Neuron (in vitro differentiated cells): Measurements from ENCODE around the gene RBM7.

Source experiments
- H2AFZ ChIP-seq: one replicate; pipeline ENCODE4 v1.6.1; 2013; ENCODE audit warnings: low read depth, mild to moderate bottlenecking, inconsistent platforms, low read length, moderate library complexity
- H3K27me3 ChIP-seq: one replicate; pipeline ENCODE4 v1.6.1; 2013; ENCODE audit warnings: low read length; ENCODE audit not compliant: insufficient read depth
- H3K36me3 ChIP-seq: one replicate; pipeline ENCODE4 v1.6.1; 2013; ENCODE audit warnings: low read length; ENCODE audit not compliant: insufficient read depth
- H3K4me1 ChIP-seq: one replicate; pipeline ENCODE4 v1.6.1; 2013; ENCODE audit warnings: low read length; ENCODE audit not compliant: insufficient read depth
- H3K4me3 ChIP-seq: 2 replicates; pipeline ENCODE4 v1.5.1; 2013; ENCODE audit warnings: mild to moderate bottlenecking, low read length, moderate library complexity
- H3K9me3 ChIP-seq: one replicate; pipeline ENCODE4 v1.6.1; 2013; ENCODE audit warnings: low read length

Gene RBM7

DNA sequence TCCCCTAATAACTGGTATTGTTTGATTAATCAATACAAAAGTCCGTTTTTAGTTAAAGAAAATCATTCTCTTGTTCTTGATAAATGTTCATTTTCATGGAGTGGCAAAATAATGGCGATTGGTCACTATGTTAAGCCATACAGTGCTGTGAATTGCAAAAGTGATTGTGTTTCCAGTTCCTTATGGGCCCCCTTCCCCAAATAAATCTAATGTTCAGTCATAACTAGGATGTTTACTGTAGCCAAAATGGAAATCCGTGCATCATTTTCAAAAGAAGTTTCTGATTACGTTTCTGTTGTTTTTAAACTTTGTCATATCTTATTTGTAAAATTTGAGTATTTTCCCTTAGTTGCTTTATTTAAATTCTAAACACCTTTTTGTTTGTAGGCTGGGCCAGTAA, 845 bp downstream of the RBM7 start:
- no peaks in the 10 kb centered on the region for H3K27me3 ChIP-seq
- H3K9me3 ChIP-seq = no peaks in the 10 kb centered on the region
- peaks cover 29% of the 10 kb centered on the region for H3K36me3 ChIP-seq
- peak overlapping the region; percentile 88 for H3K4me3 ChIP-seq
- peaks cover 15% of the 10 kb centered on the region for H3K4me1 ChIP-seq
- peak overlapping the region; percentile 30 for H2AFZ ChIP-seq

- Histone ChIP-seq H3K4me1 (peaks cover 2% of the 10 kb centered on the region), H3K9me3 (peaks cover 4% of the 10 kb centered on the region), H3K4me3 (no peak overlapping the region), H3K27me3 (no peaks in the 10 kb centered on the region), H2AFZ (no peak overlapping the region), H3K36me3 (peaks cover 34% of the 10 kb centered on the region)
Observed at GRCh38 chr11:114412946-114413345, 12.5 kb downstream of the RBM7 start.

GRCh38 chr11:114413958-114414357, 13.5 kb downstream of the RBM7 start:
- no peaks in the 10 kb centered on the region for H3K27me3 ChIP-seq
- H2AFZ ChIP-seq = no peak overlapping the region
- H3K4me3 ChIP-seq = no peak overlapping the region
- H3K36me3 ChIP-seq = peaks cover 27% of the 10 kb centered on the region
- peaks cover 2% of the 10 kb centered on the region for H3K4me1 ChIP-seq
- peaks cover 4% of the 10 kb centered on the region for H3K9me3 ChIP-seq

- Histone ChIP-seq H3K27me3 (no peaks in the 10 kb centered on the region), H3K4me1 (peaks cover 2% of the 10 kb centered on the region)
Observed at GRCh38 chr11:114416441-114416961, 16.0 kb downstream of the RBM7 start.

DNA sequence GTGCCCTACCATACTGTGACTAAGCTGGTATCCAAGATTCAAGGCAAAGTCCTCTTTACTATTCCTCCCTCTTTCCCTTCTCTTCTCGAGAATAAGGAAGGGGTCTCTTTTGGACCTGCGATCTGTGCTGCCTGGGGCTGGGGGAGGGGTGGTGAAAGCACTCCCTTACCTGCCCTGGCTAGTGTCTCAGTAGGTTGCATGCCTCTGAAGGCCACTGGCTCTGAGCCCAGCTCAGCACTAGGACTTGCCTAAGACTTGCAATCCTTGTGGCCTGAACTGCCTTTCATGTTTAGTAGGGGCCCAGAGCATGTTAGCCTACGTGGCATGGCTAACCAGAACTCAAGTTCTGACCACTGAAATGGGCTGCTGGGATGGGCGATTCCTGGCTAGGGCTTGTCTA, 25.8 kb downstream of the RBM7 start:
- Histone ChIP-seq H2AFZ (no peak overlapping the region), H3K4me1 (no peaks in the 10 kb centered on the region), H3K27me3 (no peaks in the 10 kb centered on the region), H3K9me3 (no peaks in the 10 kb centered on the region), H3K4me3 (no peak overlapping the region), H3K36me3 (no peaks in the 10 kb centered on the region)

More at GRCh38 chr11:114416441-114416961, 16.0 kb downstream of the RBM7 start:
- Histone ChIP-seq H3K36me3 (peaks cover 10% of the 10 kb centered on the region), H3K4me3 (no peak overlapping the region), H2AFZ (no peak overlapping the region), H3K9me3 (peaks cover 4% of the 10 kb centered on the region)

GRCh38 chr11:114430290-114430689, 29.8 kb downstream of the RBM7 start:
- H3K36me3 ChIP-seq = no peaks in the 10 kb centered on the region
- H3K4me3 ChIP-seq = no peak overlapping the region
- H3K9me3 ChIP-seq = no peaks in the 10 kb centered on the region
- H2AFZ ChIP-seq = no peak overlapping the region
- H3K4me1 ChIP-seq = no peaks in the 10 kb centered on the region
- H3K27me3 ChIP-seq = no peaks in the 10 kb centered on the region

DNA sequence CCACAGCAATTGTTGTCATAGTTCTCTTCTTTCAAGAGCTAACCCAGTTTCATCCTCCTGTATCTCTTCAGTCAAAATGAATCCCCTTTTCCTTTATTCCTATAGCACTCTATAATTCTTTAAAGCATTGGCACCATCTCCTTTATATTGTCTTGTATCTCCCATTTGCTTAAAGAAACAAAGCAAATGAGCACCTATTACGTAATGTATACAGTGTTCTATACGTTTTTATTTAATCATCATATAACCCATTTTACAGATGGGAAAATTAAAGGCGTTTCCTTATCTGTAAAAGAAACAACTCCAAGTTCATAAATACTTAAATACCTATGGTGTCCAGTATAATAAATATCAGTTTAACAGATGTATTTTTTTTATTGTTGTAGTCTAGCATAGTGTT, 32.4 kb downstream of the RBM7 start:
- Histone ChIP-seq H3K9me3 (no peaks in the 10 kb centered on the region), H2AFZ (no peak overlapping the region), H3K27me3 (no peaks in the 10 kb centered on the region), H3K4me3 (no peak overlapping the region), H3K36me3 (no peaks in the 10 kb centered on the region), H3K4me1 (no peaks in the 10 kb centered on the region)

GRCh38 chr11:114433376-114433775, 32.9 kb downstream of the RBM7 start:
- H3K36me3 ChIP-seq = no peaks in the 10 kb centered on the region
- no peaks in the 10 kb centered on the region for H3K9me3 ChIP-seq
- H3K4me1 ChIP-seq = no peaks in the 10 kb centered on the region
- no peak overlapping the region for H2AFZ ChIP-seq
- no peak overlapping the region for H3K4me3 ChIP-seq
- no peaks in the 10 kb centered on the region for H3K27me3 ChIP-seq

- no peak overlapping the region for H3K4me3 ChIP-seq
Observed at GRCh38 chr11:114438303-114438702, 37.8 kb downstream of the RBM7 start.

DNA sequence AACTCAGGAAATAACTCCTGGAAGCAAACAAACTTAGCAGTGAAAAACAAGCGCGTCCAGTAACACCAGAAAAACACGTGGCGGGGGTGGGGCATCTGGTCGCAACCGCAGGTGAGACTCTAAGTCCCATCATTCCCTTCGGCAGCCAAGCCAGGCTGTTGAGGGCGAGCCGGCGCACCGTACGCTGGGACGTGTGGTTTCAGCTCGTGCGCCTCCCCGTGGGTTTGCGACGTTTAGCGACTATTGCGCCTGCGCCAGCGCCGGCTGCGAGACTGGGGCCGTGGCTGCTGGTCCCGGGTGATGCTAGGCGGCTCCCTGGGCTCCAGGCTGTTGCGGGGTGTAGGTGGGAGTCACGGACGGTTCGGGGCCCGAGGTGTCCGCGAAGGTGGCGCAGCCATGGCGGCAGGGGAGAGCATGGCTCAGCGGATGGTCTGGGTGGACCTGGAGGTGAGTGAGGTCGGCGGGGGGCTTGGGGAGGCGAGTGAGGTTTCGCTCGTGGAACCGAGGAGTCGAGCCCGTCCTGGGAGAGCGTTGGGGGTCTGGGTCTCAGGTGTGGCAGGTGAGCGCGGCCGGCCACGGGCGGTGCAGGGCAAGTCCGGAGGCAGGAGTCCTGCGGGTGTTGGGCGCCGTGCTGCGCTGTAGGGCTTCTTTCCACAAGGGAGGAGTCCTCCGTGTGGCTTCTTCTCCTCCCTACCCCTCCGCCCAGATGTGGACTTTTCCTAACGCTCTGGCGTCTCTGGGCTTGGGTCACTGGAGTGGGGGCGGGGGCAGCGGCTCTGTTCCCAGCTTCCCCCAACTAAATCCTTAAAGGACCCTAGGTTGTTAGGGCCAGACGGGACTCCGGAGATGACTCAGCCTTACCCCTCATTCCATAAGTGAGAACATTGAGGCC, 39.0 kb downstream of the RBM7 start, which contains the start of gene REXO2:
Gene REXO2 (plus strand): TSS at position 239 of the 892 bp plus-strand sequence. CDS start 62 bp downstream, at position 301.
- H2AFZ ChIP-seq = peak within 1 kb of the TSS; percentile 75
- H3K4me3 ChIP-seq = peak within 1 kb of the TSS; percentile 65
- H3K4me1 ChIP-seq = peaks cover 9% of the 10 kb centered on the region
- no peaks in the 10 kb centered on the region for H3K36me3 ChIP-seq
- H3K9me3 ChIP-seq = no peaks in the 10 kb centered on the region
- no peaks in the 10 kb centered on the region for H3K27me3 ChIP-seq

More at GRCh38 chr11:114438303-114438702, 37.8 kb downstream of the RBM7 start:
- Histone ChIP-seq H3K9me3 (no peaks in the 10 kb centered on the region), H3K36me3 (no peaks in the 10 kb centered on the region), H2AFZ (peak overlapping the region; percentile 74), H3K27me3 (no peaks in the 10 kb centered on the region), H3K4me1 (peaks cover 9% of the 10 kb centered on the region)

DNA sequence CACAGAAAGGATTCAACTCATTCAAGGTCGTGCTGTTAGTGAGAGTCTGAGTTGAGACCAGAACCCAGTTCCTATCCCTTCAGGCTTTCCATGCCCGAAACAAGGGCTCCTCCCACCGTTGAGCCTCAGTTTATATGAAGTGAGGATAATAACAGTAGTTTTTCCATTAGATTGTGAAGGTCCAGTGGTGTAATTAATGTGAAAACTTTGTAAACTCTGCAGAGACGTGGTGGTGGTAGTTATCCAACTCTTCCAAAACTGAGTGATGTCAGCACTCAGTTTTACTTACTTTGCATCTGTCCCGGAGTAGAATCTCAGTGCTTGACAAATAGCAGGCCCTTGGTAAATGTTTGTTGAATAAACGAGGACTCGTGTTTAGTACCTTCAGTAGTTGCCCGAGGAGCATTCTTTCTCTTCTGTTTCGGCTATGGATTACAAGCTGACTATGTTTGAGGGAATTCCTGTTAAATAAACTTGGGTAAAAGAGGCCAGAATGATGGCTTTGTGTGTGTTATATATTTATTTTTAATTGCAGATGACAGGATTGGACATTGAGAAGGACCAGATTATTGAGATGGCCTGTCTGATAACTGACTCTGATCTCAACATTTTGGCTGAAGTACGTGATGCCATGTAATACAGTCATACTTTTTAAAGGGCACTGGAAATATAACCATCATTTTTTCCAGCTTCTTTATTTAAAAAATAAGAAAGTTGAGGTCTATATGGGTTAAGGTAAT, 39.8 kb downstream of the RBM7 start:
- H3K4me1 ChIP-seq = peaks cover 9% of the 10 kb centered on the region

GRCh38 chr11:114440971-114441763, 40.7 kb downstream of the RBM7 start:
- Histone ChIP-seq H3K4me1 (peaks cover 9% of the 10 kb centered on the region), H3K36me3 (no peaks in the 10 kb centered on the region), H3K27me3 (no peaks in the 10 kb centered on the region), H3K4me3 (no peak overlapping the region), H2AFZ (no peak overlapping the region), H3K9me3 (no peaks in the 10 kb centered on the region)

More for the DNA sequence above, 39.8 kb downstream of the RBM7 start:
- Histone ChIP-seq H3K36me3 (no peaks in the 10 kb centered on the region), H3K4me3 (peak overlapping the region; percentile 65), H2AFZ (peak overlapping the region; percentile 75), H3K27me3 (no peaks in the 10 kb centered on the region), H3K9me3 (no peaks in the 10 kb centered on the region)
